ENCODE data around the gene CHST11.
A peak's percentile ranks its signal among the peaks of the same experiment; 100 is the strongest.

CHST11 gene

DNA sequence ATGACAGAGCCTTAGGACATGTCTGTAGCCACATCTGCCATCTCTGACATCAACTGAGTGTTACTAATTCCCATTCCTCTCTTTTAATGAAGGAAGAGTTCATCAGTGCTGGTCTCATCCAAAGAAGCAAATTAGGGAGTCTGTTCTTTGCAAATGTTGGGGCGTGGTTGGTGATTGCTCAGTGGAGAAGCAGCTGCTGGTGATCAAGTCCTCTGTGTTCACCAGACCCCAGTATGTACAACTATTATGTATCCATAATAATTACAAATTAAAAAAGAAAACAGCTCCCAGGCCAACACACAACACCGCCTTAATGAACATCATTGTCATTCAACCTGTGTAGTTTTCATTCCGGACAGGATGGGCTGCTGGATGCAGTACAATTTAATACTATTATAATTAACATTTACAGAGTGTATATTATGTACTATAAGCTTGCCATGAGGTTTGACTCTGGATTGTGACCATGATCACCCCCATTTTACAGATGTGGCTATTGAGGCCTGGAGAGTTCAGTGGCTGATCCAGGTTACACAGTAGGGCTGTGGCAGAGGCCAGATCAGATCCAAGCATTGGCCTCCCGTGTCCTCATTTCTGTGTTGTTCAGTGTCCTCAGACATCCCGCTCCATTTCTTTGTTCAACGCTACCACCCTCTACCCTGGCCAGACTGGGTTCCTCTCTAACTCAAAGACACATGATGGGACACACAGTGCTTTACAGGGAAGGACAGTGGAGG, 179.0 kb downstream of the CHST11 start:
- DNase-seq, result no peak

- no peak for DNase-seq
Observed at GRCh38 chr12:104636496-104636895, 179.7 kb downstream of the CHST11 start.

DNA sequence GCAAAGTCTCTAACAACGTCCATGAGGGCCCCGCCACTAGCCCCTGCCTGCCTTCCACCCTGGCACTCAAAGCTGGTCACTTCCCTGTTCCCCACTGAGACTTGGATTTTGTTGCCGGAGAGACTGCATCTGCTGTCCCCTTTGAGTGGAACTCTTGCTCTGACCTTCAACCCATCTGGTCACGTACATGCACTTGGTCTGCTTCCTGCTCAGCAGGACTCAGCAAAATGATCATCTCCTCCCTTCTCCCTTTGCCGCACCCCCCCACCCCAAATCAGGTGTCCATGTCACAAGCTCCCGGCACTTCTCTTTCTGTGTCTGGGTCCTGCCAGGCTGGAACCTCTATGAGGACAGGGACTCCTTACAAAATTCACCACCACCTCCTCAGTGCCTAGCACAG, 180.9 kb downstream of the CHST11 start:
- DNase-seq, result peak; percentile 68 to 78

GRCh38 chr12:104638218-104638850, 181.6 kb downstream of the CHST11 start:
- peak; percentile 30 to 51 for DNase-seq

DNA sequence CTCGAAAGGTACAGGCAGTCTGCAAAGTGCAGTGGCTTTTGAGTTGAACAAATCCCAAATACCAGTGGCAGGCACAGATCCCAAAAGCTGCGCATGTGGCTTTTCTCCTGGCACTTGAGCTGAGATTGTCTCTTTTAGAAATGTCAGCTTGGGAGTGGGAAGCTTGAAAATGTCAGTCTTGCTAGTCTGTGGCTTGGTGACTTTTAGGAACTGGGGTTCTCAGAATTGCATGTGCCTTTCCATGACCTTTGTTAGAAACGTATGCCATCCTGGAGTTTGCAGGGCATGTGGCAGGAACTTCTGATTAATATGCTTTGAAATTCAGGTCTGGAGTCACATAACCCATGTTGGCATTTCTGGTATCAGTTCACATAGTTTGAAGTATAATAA, 182.1 kb downstream of the CHST11 start:
- peak; percentile 87 to 88 for DNase-seq

- no peak for DNase-seq
Observed at GRCh38 chr12:104640956-104641355, 184.2 kb downstream of the CHST11 start.

DNA sequence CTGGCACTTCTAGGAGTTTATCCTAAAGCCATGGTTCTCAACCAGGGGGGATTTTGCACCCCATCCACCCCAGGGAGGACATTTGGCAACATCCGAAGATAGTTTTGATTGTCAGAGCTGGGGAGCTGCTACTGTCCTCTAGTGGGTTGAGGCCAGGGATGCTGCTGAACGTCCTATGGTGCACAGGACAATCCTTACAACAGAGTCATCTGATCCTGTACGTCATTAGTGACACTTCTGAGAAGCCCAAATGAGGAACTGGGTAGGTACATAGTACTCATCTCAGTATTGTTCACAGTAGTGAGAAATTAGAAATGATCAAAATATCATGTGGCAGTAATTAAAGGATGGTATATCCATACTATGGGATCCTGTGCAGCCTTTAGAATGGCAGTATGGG, 185.1 kb downstream of the CHST11 start:
- DNase-seq, result peak; percentile 89 to 90

- peak; percentile 74 to 75 for DNase-seq
Observed at GRCh38 chr12:104643093-104643818, 186.5 kb downstream of the CHST11 start.

GRCh38 chr12:104643819-104644669, 187.3 kb downstream of the CHST11 start:
- DNase-seq, result peak; percentile 84 to 85

GRCh38 chr12:104648756-104649155, 192.0 kb downstream of the CHST11 start:
- peak; percentile 38 to 47 for DNase-seq

- peak; percentile 71 to 72 for DNase-seq
Observed at GRCh38 chr12:104649217-104649824, 192.6 kb downstream of the CHST11 start.

DNA sequence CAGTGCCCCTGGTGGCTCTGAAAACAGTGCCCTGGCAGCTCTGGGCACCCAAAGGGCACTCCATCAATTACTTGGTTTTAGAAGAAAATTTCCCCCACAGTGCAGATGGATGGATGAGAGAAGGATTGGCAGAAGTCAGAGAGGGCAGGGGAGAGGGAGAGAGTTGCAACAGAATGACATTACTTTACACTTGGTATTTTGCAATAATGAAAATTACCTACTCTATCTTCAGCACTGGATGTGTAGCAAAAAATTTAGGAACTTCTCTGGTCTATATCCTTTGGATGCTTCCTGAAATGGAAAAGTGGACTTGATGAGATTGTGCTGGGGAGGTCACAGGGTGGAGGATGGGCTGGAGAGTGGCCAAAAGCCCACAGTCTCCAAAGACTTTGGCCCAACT, 193.2 kb downstream of the CHST11 start:
- peak; percentile 44 to 57 for DNase-seq

DNA sequence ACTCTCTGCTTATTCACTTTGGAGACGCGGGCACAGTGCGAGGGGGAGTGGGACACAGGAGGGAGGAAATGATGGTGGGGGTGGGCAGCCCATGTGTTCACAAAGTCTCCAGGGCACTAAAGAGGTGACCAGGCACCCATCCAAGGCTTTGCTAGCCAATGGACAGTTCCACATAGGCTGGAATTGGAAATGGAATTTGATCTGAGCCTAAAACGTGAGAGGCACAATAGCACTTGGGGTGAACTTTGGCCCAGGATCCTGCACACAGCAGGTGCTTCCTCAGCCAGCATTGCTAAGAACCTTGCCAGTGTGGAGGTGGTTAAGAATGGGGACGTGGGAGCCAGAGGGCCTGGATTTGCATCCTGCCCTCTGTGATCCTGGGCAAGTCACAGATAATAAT, 193.8 kb downstream of the CHST11 start:
- DNase-seq, result no peak

DNA sequence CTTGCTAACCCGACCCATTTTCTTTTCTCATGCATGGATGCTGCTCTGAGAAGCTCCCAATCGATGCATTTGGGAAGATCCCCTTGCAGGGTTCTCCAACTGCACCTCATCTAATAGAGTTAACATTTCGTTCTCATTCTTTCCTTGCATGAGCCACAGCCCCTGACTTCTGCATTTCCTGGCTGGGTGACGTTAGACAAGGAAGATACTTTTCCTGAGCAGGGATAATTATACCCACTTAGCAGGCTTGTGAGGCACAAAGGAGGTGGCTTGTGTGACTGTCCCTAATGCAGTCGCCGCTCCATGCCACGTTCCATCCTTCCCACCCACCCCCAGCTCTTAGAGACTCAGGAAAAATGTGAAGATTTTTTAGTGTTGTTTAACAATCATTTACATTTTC, 195.1 kb downstream of the CHST11 start:
- peak in 1 of 2 donors; percentile 47 for DNase-seq

GRCh38 chr12:104652358-104652757, 195.6 kb downstream of the CHST11 start:
- no peak for DNase-seq

GRCh38 chr12:104652910-104653309, 196.2 kb downstream of the CHST11 start:
- DNase-seq, result peak in 1 of 2 donors; percentile 38

GRCh38 chr12:104653730-104654664, 197.2 kb downstream of the CHST11 start:
- DNase-seq, result no peak

- DNase-seq, result no peak
Observed at GRCh38 chr12:104654665-104655609, 198.2 kb downstream of the CHST11 start.

DNA sequence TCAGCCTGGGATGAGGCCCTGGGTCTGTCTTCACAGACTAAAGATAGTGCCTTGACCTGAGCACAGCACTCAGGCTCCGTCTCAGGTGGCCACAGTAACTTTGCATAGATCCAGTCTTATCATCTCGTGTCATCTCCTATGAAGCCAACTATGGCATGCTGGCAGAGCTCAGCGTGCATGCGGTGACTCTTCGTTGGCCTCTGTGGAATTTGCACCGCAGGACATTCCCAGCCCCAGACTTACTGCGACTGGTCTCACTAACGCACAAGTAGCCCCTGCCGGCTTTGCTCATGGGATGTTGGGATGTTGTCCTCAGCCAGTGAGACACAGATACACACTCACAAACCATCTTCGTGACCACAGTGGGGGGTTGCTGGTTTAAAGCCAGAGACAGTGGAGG, 199.6 kb downstream of the CHST11 start:
- no peak for DNase-seq

DNA sequence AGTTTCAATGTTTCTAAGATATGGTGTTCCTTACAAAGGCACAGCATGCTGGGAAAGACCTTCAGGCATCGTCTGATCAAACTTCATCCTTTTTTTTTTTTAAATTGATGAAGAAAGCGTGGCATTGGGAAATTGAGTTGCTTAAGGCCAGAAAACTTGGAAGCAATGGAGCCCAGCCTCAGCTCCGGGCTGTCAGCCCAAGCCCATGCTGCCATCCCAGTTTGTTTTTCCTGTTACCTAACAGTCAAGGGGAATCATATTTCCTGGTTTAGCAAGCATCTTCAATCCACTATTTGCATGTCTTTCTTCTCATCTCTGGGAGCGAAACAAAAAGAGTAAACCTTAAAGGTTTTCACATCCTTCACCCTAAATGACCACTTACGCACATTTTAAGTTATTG, 200.2 kb downstream of the CHST11 start:
- DNase-seq, result no peak
